Tibial artery (tissue), 4 donors: Measurements from ENCODE around the gene RFWD3.
A peak's percentile ranks its signal among the peaks of the same experiment; 100 is the strongest.

ENCODE experiments used
- DNase-seq, 2 donors: peaks; one replicate each; pipeline ENCODE4 v3.0.0-alpha.2; 2019
- H3K27ac ChIP-seq, 2 donors: fragments of 200-600 bp; sonication (generic) in 1 of 2; 1 replicate in 1 of 2; 2 replicates in 1 of 2; pipeline ENCODE4 v1.5.1; 2018 to 2019; ENCODE audit warnings: mild to moderate bottlenecking in 1 of 2
- H3K27me3 ChIP-seq, 2 donors: fragments of 200-600 bp; sonication (generic) in 1 of 2; one replicate each; pipeline versions ENCODE4 v1.5.1 to v1.6.0; 2016 to 2019
- H3K36me3 ChIP-seq, 3 donors: fragments of 200-600 bp; sonication (generic) in 2 of 3; one replicate each; pipeline ENCODE4 v1.5.1; 2016 to 2019; ENCODE audit warnings: mild to moderate bottlenecking in 2 of 3
- H3K4me1 ChIP-seq, 4 donors: fragments of 200-600 bp; sonication (generic) in 2 of 4; 1 replicate in 3 of 4; 2 replicates in 1 of 4; pipeline ENCODE4 v1.5.1; 2016 to 2019
- H3K4me3 ChIP-seq, 2 donors: fragments of 200-600 bp; sonication (generic) in 1 of 2; 1 replicate in 1 of 2; 2 replicates in 1 of 2; pipeline ENCODE4 v1.5.1; 2018 to 2019; ENCODE audit warnings: mild to moderate bottlenecking in 2 of 2
- H3K9me3 ChIP-seq, 3 donors: fragments of 200-600 bp; sonication (generic) in 1 of 3; one replicate each; pipeline ENCODE4 v1.5.1; 2016 to 2019
- intact Hi-C: fragments of 100-400 bp; cut with DNase I; formaldehyde crosslinking; loops from one replicate; pipeline ENCODE4 v1.15.0; 2023; ENCODE audit warnings: low total_unique reads
- TF ChIP-seq, protein P1 (sequence below), 2 experiments: fragments of 200-600 bp in 1 of 2; fragments of 450-650 bp in 1 of 2; IDR thresholded peaks; one replicate each; pipeline ENCODE4 v1.5.1; 2017 to 2019; ENCODE audit warnings: antibody characterized with exemption in 2 of 2, mild to moderate bottlenecking in 1 of 2, moderate library complexity in 1 of 2

RFWD3 gene

GRCh38 chr16:74698222-74698621, 31.5 kb upstream of the RFWD3 start:
- TF ChIP-seq, protein P1, sequence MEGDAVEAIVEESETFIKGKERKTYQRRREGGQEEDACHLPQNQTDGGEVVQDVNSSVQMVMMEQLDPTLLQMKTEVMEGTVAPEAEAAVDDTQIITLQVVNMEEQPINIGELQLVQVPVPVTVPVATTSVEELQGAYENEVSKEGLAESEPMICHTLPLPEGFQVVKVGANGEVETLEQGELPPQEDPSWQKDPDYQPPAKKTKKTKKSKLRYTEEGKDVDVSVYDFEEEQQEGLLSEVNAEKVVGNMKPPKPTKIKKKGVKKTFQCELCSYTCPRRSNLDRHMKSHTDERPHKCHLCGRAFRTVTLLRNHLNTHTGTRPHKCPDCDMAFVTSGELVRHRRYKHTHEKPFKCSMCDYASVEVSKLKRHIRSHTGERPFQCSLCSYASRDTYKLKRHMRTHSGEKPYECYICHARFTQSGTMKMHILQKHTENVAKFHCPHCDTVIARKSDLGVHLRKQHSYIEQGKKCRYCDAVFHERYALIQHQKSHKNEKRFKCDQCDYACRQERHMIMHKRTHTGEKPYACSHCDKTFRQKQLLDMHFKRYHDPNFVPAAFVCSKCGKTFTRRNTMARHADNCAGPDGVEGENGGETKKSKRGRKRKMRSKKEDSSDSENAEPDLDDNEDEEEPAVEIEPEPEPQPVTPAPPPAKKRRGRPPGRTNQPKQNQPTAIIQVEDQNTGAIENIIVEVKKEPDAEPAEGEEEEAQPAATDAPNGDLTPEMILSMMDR (IDR thresholded peaks at IDR 0.05), result no peak
- H3K4me1 ChIP-seq, result peaks cover 0 to 19% (median 9%) of the 10 kb centered on the region in 4 donors
- no peak overlapping the region for H3K4me3 ChIP-seq
- no peak overlapping the region for H3K27ac ChIP-seq
- no peaks in the 10 kb centered on the region for H3K27me3 ChIP-seq
- H3K9me3 ChIP-seq, result no peaks in the 10 kb centered on the region
- intact Hi-C loops, result no loop called here
- no peaks in the 10 kb centered on the region for H3K36me3 ChIP-seq
- DNase-seq, result no peak

DNA sequence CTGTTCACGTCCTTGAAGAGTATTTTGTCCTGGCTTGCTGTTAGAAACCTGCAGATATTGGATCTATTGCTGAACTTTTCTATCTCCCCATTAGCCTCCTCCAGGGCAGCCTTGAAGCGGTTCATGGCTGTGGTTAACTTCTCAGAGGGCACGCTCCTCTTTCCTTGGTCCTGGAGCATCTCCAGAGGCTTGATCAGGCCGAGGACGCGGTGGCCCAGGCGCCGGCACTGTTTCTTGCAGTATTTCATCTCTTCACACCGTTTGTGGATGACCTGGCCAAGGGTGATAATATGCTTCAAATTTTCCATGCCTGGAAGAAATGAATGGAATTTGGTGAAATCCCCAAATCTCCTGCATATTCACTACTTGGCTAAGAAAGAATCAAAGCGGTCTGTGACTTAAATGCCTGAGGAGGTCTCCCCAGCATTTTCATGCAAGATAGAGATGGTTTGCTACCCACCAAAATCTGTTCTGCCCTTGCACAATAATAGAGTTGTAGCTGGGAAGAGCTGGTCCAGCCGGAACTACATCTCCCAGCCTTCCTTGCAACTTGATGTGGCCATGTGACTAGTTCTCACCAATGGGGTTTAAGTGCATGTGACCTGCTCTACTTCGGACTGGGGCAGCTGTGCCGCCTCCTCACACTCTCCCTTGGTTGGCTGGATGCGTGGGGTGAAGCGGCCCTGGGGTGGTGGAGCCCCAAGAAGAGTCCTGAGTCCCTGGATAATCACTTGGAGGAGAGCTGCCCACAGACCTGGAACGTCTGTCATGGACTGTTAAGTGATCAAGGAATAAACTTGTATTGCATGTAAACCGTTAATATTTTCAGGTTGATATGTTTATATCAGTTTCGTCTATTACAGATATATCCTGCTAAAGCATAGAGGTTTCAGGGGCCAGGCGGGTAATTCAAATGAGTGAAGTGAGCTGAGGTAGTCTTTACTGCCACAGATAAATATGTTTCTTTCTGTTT, 29.1 kb upstream of the RFWD3 start:
- peaks cover 0 to 16% (median 12%) of the 10 kb centered on the region in 3 donors for H3K36me3 ChIP-seq
- H3K4me3 ChIP-seq, result peak overlapping the region; percentile 37 to 50
- no peaks in the 10 kb centered on the region for H3K27me3 ChIP-seq
- intact Hi-C loops, result no loop called here
- DNase-seq, result peak; percentile 87 to 89
- peaks cover 0 to 12% (median 4%) of the 10 kb centered on the region in 4 donors for H3K4me1 ChIP-seq
- H3K9me3 ChIP-seq, result no peaks in the 10 kb centered on the region
- TF ChIP-seq, protein P1 (IDR thresholded peaks at IDR 0.05), result no peak
- peak overlapping the region; percentile 46 to 49 for H3K27ac ChIP-seq

- no peaks in the 10 kb centered on the region for H3K27me3 ChIP-seq
- intact Hi-C loops, result no loop called here
- TF ChIP-seq, protein P1 (IDR thresholded peaks at IDR 0.05), result no peak
- no peak overlapping the region for H3K4me3 ChIP-seq
- H3K36me3 ChIP-seq, result peaks cover 0 to 25% (median 24%) of the 10 kb centered on the region in 3 donors
- no peak overlapping the region for H3K27ac ChIP-seq
- DNase-seq, result no peak
- no peaks in the 10 kb centered on the region for H3K9me3 ChIP-seq
- peaks cover 0 to 1% (median under 1%) of the 10 kb centered on the region in 4 donors for H3K4me1 ChIP-seq
Observed at GRCh38 chr16:74691093-74691855, 24.6 kb upstream of the RFWD3 start.

DNA sequence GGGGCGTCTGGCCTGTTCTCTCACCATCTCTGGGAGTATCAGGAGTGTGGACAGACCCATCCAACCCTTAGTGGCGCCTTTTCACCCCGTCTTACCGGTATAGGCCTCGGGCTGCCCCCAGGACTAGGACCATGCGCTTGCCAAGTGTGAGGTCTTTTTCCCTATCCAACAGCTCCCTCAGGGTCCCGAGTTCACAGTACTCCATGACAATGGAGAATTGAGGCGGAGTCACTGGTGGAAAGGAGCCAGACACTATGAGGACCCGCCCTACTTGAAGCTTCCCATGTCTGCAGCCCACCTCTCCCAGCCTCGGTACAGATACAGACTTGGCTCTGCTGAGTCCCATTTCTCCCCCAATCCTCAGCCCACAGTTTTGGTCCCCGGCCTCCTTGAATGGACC, 15.9 kb upstream of the RFWD3 start:
- H3K27ac ChIP-seq, result no peak overlapping the region
- intact Hi-C loops, result no loop called here
- no peaks in the 10 kb centered on the region for H3K9me3 ChIP-seq
- H3K27me3 ChIP-seq, result no peaks in the 10 kb centered on the region
- no peak for DNase-seq
- H3K36me3 ChIP-seq, result peaks cover 4 to 29% (median 28%) of the 10 kb centered on the region in 3 donors
- TF ChIP-seq, protein P1 (IDR thresholded peaks at IDR 0.05), result no peak
- H3K4me1 ChIP-seq, result no peaks in the 10 kb centered on the region
- H3K4me3 ChIP-seq, result no peak overlapping the region

DNA sequence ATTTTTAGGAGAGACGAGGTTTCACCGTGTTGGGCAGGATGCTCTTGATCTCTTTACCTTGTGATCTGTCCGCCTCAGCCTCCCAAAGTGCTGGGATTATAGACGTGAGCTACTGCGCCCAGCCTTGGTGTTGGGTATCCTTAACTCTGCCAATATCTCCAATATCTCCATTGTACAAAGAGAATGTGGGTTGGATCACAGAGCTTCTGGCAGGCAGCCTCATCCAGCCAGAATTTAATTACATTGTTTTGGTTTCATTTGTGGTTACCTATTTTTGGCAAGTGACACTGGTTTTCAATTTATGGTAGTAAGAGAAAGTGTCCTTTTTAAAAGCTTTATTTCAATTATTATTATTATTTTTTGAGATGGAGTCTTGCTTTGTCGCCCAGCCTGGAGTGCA, 14.0 kb upstream of the RFWD3 start:
- no peaks in the 10 kb centered on the region for H3K27me3 ChIP-seq
- TF ChIP-seq, protein P1 (IDR thresholded peaks at IDR 0.05), result no peak
- no peak for DNase-seq
- H3K4me1 ChIP-seq, result no peaks in the 10 kb centered on the region
- H3K9me3 ChIP-seq, result no peaks in the 10 kb centered on the region
- H3K27ac ChIP-seq, result no peak overlapping the region
- intact Hi-C loops, result no loop called here
- no peak overlapping the region for H3K4me3 ChIP-seq
- H3K36me3 ChIP-seq, result peaks cover 4 to 36% (median 29%) of the 10 kb centered on the region in 3 donors
